A549 (cell line): ENCODE data around the gene DOCK11. TPM values are rescaled to one million over a fixed set of nuclear protein-coding genes. Genes with fewer than 3 reads are reported as not detected.

Experiments used
- ATAC-seq, 2 experiments: fragments of 200-7000 bp in 1 of 2; fragments of >200 bp in 1 of 2; cut with Nextera tagmentation in 1 of 2; cut with Tn5 transposase in 1 of 2; 3 replicates each; pipeline versions ENCODE4 v1.8.0 to v1.9.1; 2018 to 2020; ENCODE audit warnings: mild to moderate bottlenecking in 1 of 2, moderate library complexity in 1 of 2
- CTCF ChIA-PET: fragments of 300-600 bp; sonication (Branson Sonifier 250); formaldehyde crosslinking; extraction: SDS; loops from one replicate; lab custom pipeline; 2021; ENCODE audit warnings: antibody characterized with exemption, inconsistent platforms; lab: Yijun Ruan, JAX
- POLR2A ChIA-PET: fragments of 350-600 bp; formaldehyde crosslinking; extraction: SDS; loops from one replicate; lab custom pipeline; 2021; ENCODE audit warnings: antibody characterized with exemption, inconsistent platforms; lab: Yijun Ruan, JAX
- DNase-seq, 2 experiments: peaks; one replicate each; pipeline versions ENCODE4 v3.0.0 to v3.0.0-alpha.2; 2011 to 2016; ENCODE audit warnings: low read depth in 1 of 2, low spot score in 1 of 2
- FAIRE-seq: peaks from 2 replicates; lab custom pipeline; 2011; peaks lifted over from hg19 to GRCh38; lab: Jason Lieb, UNC
- H3K27ac ChIP-seq, 2 experiments: fragments of >200 bp; sonication (Bioruptor Twin); formaldehyde crosslinking; 3 replicates each; pipeline ENCODE4 v1.5.1; 2016 to 2017
- H3K4me1 ChIP-seq: fragments of >200 bp; sonication (Bioruptor Twin); formaldehyde crosslinking; 3 replicates; pipeline ENCODE4 v1.6.1; 2016
- H3K4me2 ChIP-seq: fragments of >200 bp; sonication (Bioruptor Twin); formaldehyde crosslinking; 3 replicates; pipeline ENCODE4 v1.6.1; 2016
- H3K4me3 ChIP-seq: fragments of >200 bp; sonication (Bioruptor Twin); formaldehyde crosslinking; 3 replicates; pipeline ENCODE4 v1.5.1; 2016
- H3K9me3 ChIP-seq: fragments of >200 bp; sonication (Bioruptor Twin); formaldehyde crosslinking; 3 replicates; pipeline ENCODE4 v1.6.1; 2016
- CEBPB ChIP-seq, 2 experiments: fragments of >200 bp in 1 of 2; sonication (Bioruptor Twin) in 1 of 2; formaldehyde crosslinking in 1 of 2; IDR thresholded peaks; 2 replicates each; pipeline ENCODE4 v1.6.1; 2012 to 2016
- HOXB5 ChIP-seq: fragments of 250-450 bp; sonication (Bioruptor Pico); IDR thresholded peaks from 2 replicates; pipeline ENCODE4 v1.5.0; 2020; ENCODE audit warnings: mild to moderate bottlenecking, moderate library complexity
- MAFK ChIP-seq: fragments of 450-650 bp; IDR thresholded peaks from 2 replicates; pipeline ENCODE4 v1.6.1; 2014; ENCODE audit not compliant: partially characterized antibody
- WGBS: methylation state at CpG from one replicate; pipeline ENCODE4 v1.1.6; 2017; ENCODE audit errors: missing lambda C conversion rate; 5-methylcytosine and 5-hydroxymethylcytosine counted together
- polyA plus RNA-seq, 4 experiments: library from polyadenylated mRNA; depleted of rRNA in 3 of 4; stranded (reverse); fragments of >200 nt; fragmentation: RNase III in 1 of 4; extraction: RNeasy Plus Mini Kit Qiagen cat#74134 plus additional on column Dnase treatment in 1 of 4; gene quantifications; 2 replicates in 3 of 4; 3 replicates in 1 of 4; pipeline ENCODE4 v1.2.3, GENCODE V29; 2011 to 2017
- small RNA-seq, 6 experiments: library from RNA; depleted of rRNA; stranded (forward); fragments of <200 nt; gene quantifications; one replicate each; pipeline ENCODE3, GENCODE V24; 2012

DOCK11 gene
- polyA plus RNA-seq, 2 of the 4 experiments (the other 2 are of a cell fraction): 5.8 to 9.5 TPM

- no peak for ATAC-seq
- H3K27ac ChIP-seq: no peak overlapping the region
- TF ChIP-seq HOXB5 (CRISPR knock-in tag) (no peak), MAFK (no peak), CEBPB (IDR thresholded peaks at IDR 0.05) (no peak)
- TF ChIP-seq, all 56 proteins: peak for 0
- Histone ChIP-seq H3K9me3 (peaks cover 11% of the 10 kb centered on the region; the same call in 1 of the 3 replicates), H3K4me3 (no peak overlapping the region), H3K4me2 (no peak overlapping the region), H3K4me1 (peaks cover 20% of the 10 kb centered on the region)
- CTCF ChIA-PET: interaction anchor here (0.7 kb wide), 1 partner anchor 16 kb away, joined by 4 read pairs; no protein-coding TSS in a partner anchor
- POLR2A ChIA-PET: no interaction called here
- no peak for DNase-seq
- no peak for FAIRE-seq
- 93% methylated on average over 2 of the region's 2 CpGs for WGBS
These were observed 239.3 kb downstream of the DOCK11 start for GRCh38 chrX:118734909-118735308.

Small RNA genes within 50 kb of the gene (small RNA-seq; reads per million reads assigned to genes)
- 0 reads per million in 6 experiments for gene RF00019

Other genes starting within 250 kb of the DOCK11 start
- 15.7 and 22.1 TPM in 2 replicates for gene WDR44, start 149.7 kb upstream of the DOCK11 start, polyA plus RNA-seq (2011; rRNA removed)
- 9.9 to 10.2 TPM (median 10.2 TPM) in 3 replicates for gene WDR44, start 149.7 kb upstream of the DOCK11 start, polyA plus RNA-seq (2017; fragmentation: RNase III; extraction: RNeasy Plus Mini Kit Qiagen cat#74134 plus additional on column Dnase treatment)
- gene IL13RA1, start 231.8 kb downstream of the DOCK11 start, polyA plus RNA-seq (2011; rRNA removed): 82.4 and 86.8 TPM in 2 replicates
- 47.3 to 54.5 TPM (median 51.1 TPM) in 3 replicates for gene IL13RA1, start 231.8 kb downstream of the DOCK11 start, polyA plus RNA-seq (2017; fragmentation: RNase III; extraction: RNeasy Plus Mini Kit Qiagen cat#74134 plus additional on column Dnase treatment)